ENCODE measurements around the gene COX7A2.

The COX7A2 gene

DNA sequence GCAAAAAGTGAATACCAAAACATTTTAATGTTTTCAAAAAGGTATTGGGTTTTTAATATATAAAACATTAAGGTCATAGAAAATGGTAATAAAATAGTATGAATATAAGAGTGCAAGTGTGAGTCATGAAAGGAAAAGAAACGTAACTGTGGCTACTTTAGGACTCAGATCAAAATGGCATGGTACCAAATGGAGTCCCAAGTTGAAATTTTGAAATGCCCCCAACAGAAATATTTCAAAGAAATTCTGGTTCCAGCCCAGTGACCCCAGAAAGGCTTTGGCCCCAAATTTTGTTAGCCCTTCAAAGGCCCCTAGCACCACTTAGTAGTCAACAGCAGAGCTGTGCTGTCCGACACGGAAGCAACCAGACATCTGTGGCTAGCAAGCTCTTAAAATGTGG is 43.7 kb downstream of the COX7A2 start:
- no peak for DNase-seq (ENCODE audit: low read depth)

GRCh38 chr6:75196081-75196687 is 47.4 kb downstream of the COX7A2 start:
- no peak for DNase-seq (ENCODE audit: low read depth)

DNA sequence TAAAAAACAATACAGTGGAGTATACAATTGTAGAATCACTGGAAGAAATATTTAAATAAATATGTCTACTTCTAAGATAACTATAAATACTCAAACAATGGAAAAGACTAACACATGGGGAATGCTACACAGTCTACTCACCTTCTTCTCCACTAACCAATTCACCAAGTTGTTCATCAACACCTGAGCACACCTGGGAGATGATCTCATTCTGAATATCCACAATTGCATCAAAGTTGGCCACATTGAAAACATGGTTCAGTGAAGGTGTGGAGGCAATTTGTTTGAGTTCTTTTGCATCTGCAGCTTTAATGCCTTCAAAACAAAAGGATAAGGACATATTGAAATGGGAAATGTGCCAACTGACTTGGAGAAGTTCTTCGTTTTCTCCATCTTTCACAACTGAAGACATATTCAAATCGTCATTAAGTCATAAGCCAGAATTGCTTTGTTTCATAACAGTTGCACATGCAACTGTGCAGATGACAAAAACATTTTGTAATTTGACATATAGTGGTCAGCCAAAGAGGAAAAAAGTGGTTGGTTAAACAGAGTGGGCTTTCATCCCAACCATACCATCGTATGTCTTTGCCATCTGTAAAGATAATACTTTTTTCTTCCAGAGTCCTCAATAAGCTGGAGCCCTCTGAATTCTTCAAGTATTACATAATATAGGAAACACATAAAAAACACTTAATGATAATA is 55.2 kb downstream of the COX7A2 start:
- DNase-seq (ENCODE audit: low read depth) = no peak
